ENCODE results near the gene GCG. TPM values are rescaled to one million over a fixed set of nuclear protein-coding genes. Genes with fewer than 3 reads are reported as not detected.

Gene GCG
- total RNA-seq, 1 experiment from 2014 or later, result 0.31 TPM

- no peak for ATAC-seq
- no TSS peak for BruUV-seq (replicated peaks)
- intact Hi-C loops (cut with micrococcal nuclease; ENCODE audit: unreplicated experiment) (no loop called here), in situ Hi-C loops (cut with HindIII; ENCODE audit: low pct_unique_long_range_greater_than_20kb, low sequenced_read_pairs) (no loop called here)
- TF ChIP-seq, protein P1, sequence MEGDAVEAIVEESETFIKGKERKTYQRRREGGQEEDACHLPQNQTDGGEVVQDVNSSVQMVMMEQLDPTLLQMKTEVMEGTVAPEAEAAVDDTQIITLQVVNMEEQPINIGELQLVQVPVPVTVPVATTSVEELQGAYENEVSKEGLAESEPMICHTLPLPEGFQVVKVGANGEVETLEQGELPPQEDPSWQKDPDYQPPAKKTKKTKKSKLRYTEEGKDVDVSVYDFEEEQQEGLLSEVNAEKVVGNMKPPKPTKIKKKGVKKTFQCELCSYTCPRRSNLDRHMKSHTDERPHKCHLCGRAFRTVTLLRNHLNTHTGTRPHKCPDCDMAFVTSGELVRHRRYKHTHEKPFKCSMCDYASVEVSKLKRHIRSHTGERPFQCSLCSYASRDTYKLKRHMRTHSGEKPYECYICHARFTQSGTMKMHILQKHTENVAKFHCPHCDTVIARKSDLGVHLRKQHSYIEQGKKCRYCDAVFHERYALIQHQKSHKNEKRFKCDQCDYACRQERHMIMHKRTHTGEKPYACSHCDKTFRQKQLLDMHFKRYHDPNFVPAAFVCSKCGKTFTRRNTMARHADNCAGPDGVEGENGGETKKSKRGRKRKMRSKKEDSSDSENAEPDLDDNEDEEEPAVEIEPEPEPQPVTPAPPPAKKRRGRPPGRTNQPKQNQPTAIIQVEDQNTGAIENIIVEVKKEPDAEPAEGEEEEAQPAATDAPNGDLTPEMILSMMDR (IDR thresholded peaks at IDR 0.05), result no peak
- TF ChIP-seq TCF7L2 (IDR thresholded peaks at IDR 0.05; ENCODE audit: low read depth, low read length) (no peak), REST (IDR thresholded peaks at IDR 0.05; ENCODE audit: insufficient read depth in 1 of 2, low read depth in 2 of 2, low read length in 1 of 2) (no peak), POLR2AphosphoS5 (IDR thresholded peaks at IDR 0.05; ENCODE audit: low read depth, low read length) (no peak), SIN3A (IDR thresholded peaks at IDR 0.05; ENCODE audit: borderline replicate concordance, insufficient read depth, low read depth, low read length) (no peak)
- no peak overlapping the region for H3K4me3 ChIP-seq (ENCODE audit: low read depth in 2 of 2, low read length in 2 of 2)
- no peak for DNase-seq (ENCODE audit: low read depth, low spot score)
- ChIA-PET CTCF (interaction anchor here (0.6 kb wide), 1 partner anchor 192 kb away, joined by 3 read pairs; the partner anchor contains the start of gene IFIH1), POLR2A (no interaction called here)
- no peaks in the 10 kb centered on the region for H3K27me3 ChIP-seq (ENCODE audit: control insufficient read depth, insufficient read depth, low read length)
- no peaks in the 10 kb centered on the region for H3K4me1 ChIP-seq (ENCODE audit: control insufficient read depth, insufficient read depth, low read length)
- no peaks in the 10 kb centered on the region for H3K9me3 ChIP-seq (ENCODE audit: control insufficient read depth, insufficient read depth, low read depth, low read length)
- no peak overlapping the region for H3K27ac ChIP-seq (ENCODE audit: low read length)
- H3K36me3 ChIP-seq (ENCODE audit: control insufficient read depth, insufficient read depth, low read length), result no peaks in the 10 kb centered on the region
Observed at GRCh38 chr2:162126111-162126519, 25.9 kb downstream of the GCG start.

DNA sequence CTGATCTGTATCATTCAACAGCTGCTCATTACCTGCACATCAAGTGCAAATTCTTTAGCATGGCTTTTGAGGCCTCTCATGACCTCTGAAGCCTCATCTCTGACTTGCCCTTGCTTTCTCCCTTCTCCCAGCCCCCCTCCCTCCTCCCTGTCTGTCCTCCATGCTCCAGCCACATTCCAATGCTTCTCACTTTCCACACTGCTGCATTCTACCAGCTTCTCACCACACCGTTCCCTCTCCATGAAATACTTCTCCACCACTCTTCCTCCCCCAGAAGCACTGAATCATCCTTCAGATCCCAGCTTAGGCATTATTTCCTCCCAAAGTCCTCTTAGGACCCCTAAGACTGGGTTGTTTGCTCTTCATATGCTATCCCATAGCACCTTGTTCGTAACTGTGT, 26.9 kb downstream of the GCG start:
- H3K4me1 ChIP-seq (ENCODE audit: control insufficient read depth, insufficient read depth, low read length), result no peaks in the 10 kb centered on the region
- H3K36me3 ChIP-seq (ENCODE audit: control insufficient read depth, insufficient read depth, low read length), result no peaks in the 10 kb centered on the region
- H3K4me3 ChIP-seq (ENCODE audit: low read depth in 2 of 2, low read length in 2 of 2), result no peak overlapping the region
- DNase-seq (ENCODE audit: low read depth, low spot score), result no peak
- ATAC-seq, result no peak
- H3K9me3 ChIP-seq (ENCODE audit: control insufficient read depth, insufficient read depth, low read depth, low read length), result no peaks in the 10 kb centered on the region
- H3K27me3 ChIP-seq (ENCODE audit: control insufficient read depth, insufficient read depth, low read length), result no peaks in the 10 kb centered on the region
- POLR2A ChIA-PET, result no interaction called here
- H3K27ac ChIP-seq (ENCODE audit: low read length), result no peak overlapping the region
- BruUV-seq (replicated peaks), result no TSS peak
- intact Hi-C loops (cut with micrococcal nuclease; ENCODE audit: unreplicated experiment) (no loop called here), in situ Hi-C loops (cut with HindIII; ENCODE audit: low pct_unique_long_range_greater_than_20kb, low sequenced_read_pairs) (no loop called here)
- TF ChIP-seq POLR2AphosphoS5 (IDR thresholded peaks at IDR 0.05; ENCODE audit: low read depth, low read length), result no peak
- no peak for TF ChIP-seq REST (IDR thresholded peaks at IDR 0.05; ENCODE audit: insufficient read depth in 1 of 2, low read depth in 2 of 2, low read length in 1 of 2)
- TF ChIP-seq TCF7L2 (IDR thresholded peaks at IDR 0.05; ENCODE audit: low read depth, low read length), result no peak
- TF ChIP-seq SIN3A (IDR thresholded peaks at IDR 0.05; ENCODE audit: borderline replicate concordance, insufficient read depth, low read depth, low read length), result no peak
- TF ChIP-seq, protein P1 (IDR thresholded peaks at IDR 0.05), result no peak
- CTCF ChIA-PET, result interaction anchor here (0.6 kb wide), 2 partner anchors 19 to 539 kb away, joined by 5 to 6 read pairs; no protein-coding TSS in a partner anchor

All from Panc1 (cell line).